SK-N-SH treated with all-trans-retinoic acid at 6 μM for 48 hours (cell line): ENCODE data around the gene PXMP2.

Source experiments
- ATAC-seq: fragments of 200-7000 bp; cut with Tn5 transposase; 3 replicates; pipeline ENCODE4 v1.9.1; 2020; ENCODE audit warnings: mild to moderate bottlenecking, moderate library complexity
- ARNTL ChIP-seq: fragments of 450-650 bp; formaldehyde crosslinking; IDR thresholded peaks from 2 replicates; pipeline ENCODE4 v1.5.0; 2020; ENCODE audit warnings: low read depth, mild to moderate bottlenecking, moderate library complexity, borderline replicate concordance
- BACH2 ChIP-seq: fragments of 250-450 bp; sonication (Bioruptor Pico); IDR thresholded peaks from 2 replicates; pipeline ENCODE4 v1.9.0; 2021; ENCODE audit warnings: mild to moderate bottlenecking, borderline replicate concordance
- CREB5 ChIP-seq: fragments of 250-450 bp; sonication (Bioruptor Pico); IDR thresholded peaks from 2 replicates; pipeline ENCODE4 v1.5.1; 2020; ENCODE audit warnings: low read depth, mild to moderate bottlenecking, moderate library complexity
- CSRNP3 ChIP-seq: fragments of 250-450 bp; sonication (Bioruptor Pico); IDR thresholded peaks from 2 replicates; pipeline ENCODE4 v1.5.1; 2021; ENCODE audit warnings: mild to moderate bottlenecking, moderate library complexity
- ESRRG ChIP-seq: fragments of 250-450 bp; sonication (Bioruptor Pico); IDR thresholded peaks from 2 replicates; pipeline ENCODE4 v1.6.1; 2021; ENCODE audit warnings: mild to moderate bottlenecking
- GLIS3 ChIP-seq: fragments of 250-450 bp; sonication (Bioruptor Pico); IDR thresholded peaks from 2 replicates; pipeline ENCODE4 v1.5.0; 2020; ENCODE audit warnings: mild to moderate bottlenecking, moderate library complexity
- ISL1 ChIP-seq: fragments of 250-450 bp; sonication (Bioruptor Pico); IDR thresholded peaks from 2 replicates; pipeline ENCODE4 v2.1.2; 2022; ENCODE audit warnings: mild to moderate bottlenecking, moderate library complexity
- OSR1 ChIP-seq: fragments of 250-450 bp; sonication (Bioruptor Pico); IDR thresholded peaks from 2 replicates; pipeline ENCODE4 v1.8.0; 2022; ENCODE audit warnings: moderate library complexity, mild to moderate bottlenecking, inconsistent platforms
- PATZ1 ChIP-seq: fragments of 250-450 bp; sonication (Bioruptor Pico); IDR thresholded peaks from 2 replicates; pipeline ENCODE4 v1.8.0; 2020; ENCODE audit warnings: mild to moderate bottlenecking, moderate library complexity, borderline replicate concordance
- POU6F1 ChIP-seq: fragments of 250-450 bp; sonication (Bioruptor Pico); IDR thresholded peaks from 2 replicates; pipeline ENCODE4 v1.8.0; 2021; ENCODE audit warnings: low read depth, mild to moderate bottlenecking, moderate library complexity, borderline replicate concordance
- PPARA ChIP-seq: fragments of 250-450 bp; sonication (Bioruptor Pico); IDR thresholded peaks from 2 replicates; pipeline ENCODE4 v1.5.0; 2020; ENCODE audit warnings: mild to moderate bottlenecking, borderline replicate concordance
- RARB ChIP-seq: fragments of 250-450 bp; sonication (Bioruptor Pico); IDR thresholded peaks from 2 replicates; pipeline ENCODE4 v1.8.0; 2021; ENCODE audit warnings: mild to moderate bottlenecking, moderate library complexity
- SNAI2 ChIP-seq: fragments of 250-450 bp; sonication (Bioruptor Pico); IDR thresholded peaks from 2 replicates; pipeline ENCODE4 v1.5.0; 2020; ENCODE audit warnings: mild to moderate bottlenecking, moderate library complexity
- TCF4 ChIP-seq: fragments of 250-450 bp; sonication (Bioruptor Pico); IDR thresholded peaks from 2 replicates; pipeline ENCODE4 v1.8.0; 2021; ENCODE audit warnings: mild to moderate bottlenecking, moderate library complexity, borderline replicate concordance
- TOX ChIP-seq: fragments of 250-450 bp; sonication (Bioruptor Pico); IDR thresholded peaks from 2 replicates; pipeline ENCODE4 v1.8.0; 2021; ENCODE audit warnings: mild to moderate bottlenecking, moderate library complexity, borderline replicate concordance
- TSHZ2 ChIP-seq: fragments of 250-450 bp; sonication (Bioruptor Pico); IDR thresholded peaks from 2 replicates; pipeline ENCODE4 v1.5.0; 2020; ENCODE audit warnings: mild to moderate bottlenecking, moderate library complexity
- ZFP3 ChIP-seq: fragments of 250-450 bp; sonication (Bioruptor Pico); IDR thresholded peaks from 2 replicates; pipeline ENCODE4 v1.5.0; 2020; ENCODE audit warnings: mild to moderate bottlenecking, moderate library complexity
- ZFP30 ChIP-seq: fragments of 450-650 bp; formaldehyde crosslinking; IDR thresholded peaks from 2 replicates; pipeline ENCODE4 v1.5.0; 2022; ENCODE audit warnings: mild to moderate bottlenecking, moderate library complexity
- ZNF565 ChIP-seq: fragments of 450-650 bp; formaldehyde crosslinking; conservative IDR thresholded peaks from 2 replicates; pipeline ENCODE4 v1.5.0; 2020; ENCODE audit warnings: low read depth, mild to moderate bottlenecking, moderate library complexity
- ZNF70 ChIP-seq: fragments of 450-650 bp; formaldehyde crosslinking; IDR thresholded peaks from 2 replicates; pipeline ENCODE4 v1.5.0; 2020; ENCODE audit warnings: mild to moderate bottlenecking, moderate library complexity

Gene PXMP2

GRCh38 chr12:132736378-132736777 is 49.0 kb downstream of the PXMP2 start:
- ATAC-seq, result no peak
- TF ChIP-seq ISL1 (CRISPR knock-in tag), result no peak

GRCh38 chr12:132736913-132737312 is 49.5 kb downstream of the PXMP2 start:
- TF ChIP-seq TOX (CRISPR knock-in tag), result no peak
- TF ChIP-seq ZNF565 (CRISPR knock-in tag), result no peak
- no peak for TF ChIP-seq ESRRG
- no peak for TF ChIP-seq ZFP3
- TF ChIP-seq SNAI2 (CRISPR knock-in tag), result no peak
- no peak for TF ChIP-seq POU6F1
- TF ChIP-seq GLIS3 (CRISPR knock-in tag), result no peak
- no peak for TF ChIP-seq PATZ1 (CRISPR knock-in tag)
- no peak for TF ChIP-seq BACH2 (CRISPR knock-in tag)
- TF ChIP-seq ZFP30 (CRISPR knock-in tag), result no peak
- no peak for TF ChIP-seq CREB5 (CRISPR knock-in tag)
- no peak for TF ChIP-seq TSHZ2 (CRISPR knock-in tag)
- TF ChIP-seq PPARA (CRISPR knock-in tag), result no peak
- TF ChIP-seq TCF4 (CRISPR knock-in tag), result no peak
- ATAC-seq, result no peak

- TF ChIP-seq CREB5 (CRISPR knock-in tag), result no peak
- TF ChIP-seq ZFP30 (CRISPR knock-in tag), result no peak
- no peak for TF ChIP-seq RARB (CRISPR knock-in tag)
- TF ChIP-seq POU6F1, result no peak
- no peak for TF ChIP-seq ARNTL (CRISPR knock-in tag)
- ATAC-seq, result no peak
Measured at GRCh38 chr12:132739600-132740312, 52.4 kb downstream of the PXMP2 start.

- no peak for ATAC-seq
- TF ChIP-seq PPARA (CRISPR knock-in tag) (no peak), OSR1 (CRISPR knock-in tag) (no peak), ZNF565 (CRISPR knock-in tag) (no peak), TOX (CRISPR knock-in tag) (no peak), CSRNP3 (CRISPR knock-in tag) (no peak), PATZ1 (CRISPR knock-in tag) (no peak), ZNF70 (no peak), ARNTL (CRISPR knock-in tag) (no peak), BACH2 (CRISPR knock-in tag) (no peak), ISL1 (CRISPR knock-in tag) (no peak)
Measured at GRCh38 chr12:132740313-132740646, 52.9 kb downstream of the PXMP2 start.
